ENCODE data around the gene CRYZ.
A peak's percentile ranks its signal among the peaks of the same experiment; 100 is the strongest.

DNA sequence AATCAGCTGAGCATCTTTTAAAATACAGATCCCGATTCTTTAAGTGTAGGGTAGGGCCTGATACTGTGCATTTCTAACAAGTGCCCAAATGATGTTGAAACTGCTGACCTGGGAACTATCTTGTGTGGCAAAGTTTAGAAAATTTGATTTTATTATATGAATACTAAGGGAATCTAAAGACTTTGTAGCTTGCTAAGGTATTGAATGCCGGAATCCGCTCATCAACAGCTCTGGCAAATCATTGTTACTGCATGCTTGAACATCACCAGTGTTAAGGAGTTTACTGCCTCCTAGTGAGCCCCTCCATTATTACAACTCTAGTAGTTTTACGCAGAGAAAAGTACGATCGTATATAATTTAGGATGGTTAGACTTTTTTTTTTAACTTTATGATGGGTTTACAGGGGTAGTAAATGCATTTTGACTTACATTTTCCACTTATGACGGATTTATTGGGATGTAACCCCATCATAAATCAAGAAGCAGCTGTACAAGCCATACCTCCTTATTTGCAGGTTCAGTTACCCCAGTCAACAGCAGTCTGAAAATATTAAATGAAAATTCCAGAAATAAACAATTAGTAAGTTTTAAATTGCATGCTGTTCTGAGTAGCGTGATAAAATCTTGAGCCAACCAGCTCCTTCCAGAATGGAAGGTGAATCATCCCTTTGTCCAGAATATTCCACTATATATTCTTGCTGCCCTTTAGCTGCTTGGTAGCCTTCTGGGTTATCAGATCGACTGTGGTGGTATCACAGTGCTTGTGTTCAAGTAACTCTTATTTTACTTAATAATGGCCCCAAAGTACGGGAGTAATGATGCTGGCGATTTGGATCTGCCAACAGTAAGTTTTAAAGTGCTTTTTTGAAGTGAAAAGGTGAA is 994 bp upstream of the CRYZ start:
- no peak for TF ChIP-seq POLR2A (IDR thresholded peaks at IDR 0.05)
- TF ChIP-seq, protein P1, sequence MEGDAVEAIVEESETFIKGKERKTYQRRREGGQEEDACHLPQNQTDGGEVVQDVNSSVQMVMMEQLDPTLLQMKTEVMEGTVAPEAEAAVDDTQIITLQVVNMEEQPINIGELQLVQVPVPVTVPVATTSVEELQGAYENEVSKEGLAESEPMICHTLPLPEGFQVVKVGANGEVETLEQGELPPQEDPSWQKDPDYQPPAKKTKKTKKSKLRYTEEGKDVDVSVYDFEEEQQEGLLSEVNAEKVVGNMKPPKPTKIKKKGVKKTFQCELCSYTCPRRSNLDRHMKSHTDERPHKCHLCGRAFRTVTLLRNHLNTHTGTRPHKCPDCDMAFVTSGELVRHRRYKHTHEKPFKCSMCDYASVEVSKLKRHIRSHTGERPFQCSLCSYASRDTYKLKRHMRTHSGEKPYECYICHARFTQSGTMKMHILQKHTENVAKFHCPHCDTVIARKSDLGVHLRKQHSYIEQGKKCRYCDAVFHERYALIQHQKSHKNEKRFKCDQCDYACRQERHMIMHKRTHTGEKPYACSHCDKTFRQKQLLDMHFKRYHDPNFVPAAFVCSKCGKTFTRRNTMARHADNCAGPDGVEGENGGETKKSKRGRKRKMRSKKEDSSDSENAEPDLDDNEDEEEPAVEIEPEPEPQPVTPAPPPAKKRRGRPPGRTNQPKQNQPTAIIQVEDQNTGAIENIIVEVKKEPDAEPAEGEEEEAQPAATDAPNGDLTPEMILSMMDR (IDR thresholded peaks at IDR 0.05), result peak; percentile 53 to 90 (median 78)
